ENCODE measurements around the gene PROM1. TPM values are rescaled to one million over a fixed set of nuclear protein-coding genes. Genes with fewer than 3 reads are reported as not detected.

PROM1 gene
- total RNA-seq = 10 to 100 TPM in 1 of 6 donors, 1 to 10 TPM in 5; 1.6 to 43.6 (median 4.3) TPM

GRCh38 chr4:16083241-16084191, at the start of gene PROM1:
TSS of gene PROM1 (minus strand) at chr4:16084023. CDS start at chr4:16075906, 8,117 bp downstream.
- 6 to 10% methylated on average over 18 to 38 of the region's 81 CpGs for WGBS, 2 donors
- Histone ChIP-seq H3K9me3 (no peaks in the 10 kb centered on the region), H3K36me3 (no peaks in the 10 kb centered on the region), H3K27ac (no peak within 1 kb of the TSS), H3K4me1 (peaks cover 18 to 27% (median 21%) of the 10 kb centered on the region in 4 donors), H3K27me3 (peaks cover 0 to 22% (median 11%) of the 10 kb centered on the region in 4 donors), H3K4me3 (peak within 1 kb of the TSS; percentile 31 to 47 (median 40))
- DNase-seq = peak in 1 of 2 donors; percentile 82
- ATAC-seq (ENCODE audit: low FRiP score in 2 of 2) = peak; percentile 60 to 71
- TF ChIP-seq POLR2AphosphoS5 (IDR thresholded peaks at IDR 0.05) = no peak
- TF ChIP-seq, protein P1, sequence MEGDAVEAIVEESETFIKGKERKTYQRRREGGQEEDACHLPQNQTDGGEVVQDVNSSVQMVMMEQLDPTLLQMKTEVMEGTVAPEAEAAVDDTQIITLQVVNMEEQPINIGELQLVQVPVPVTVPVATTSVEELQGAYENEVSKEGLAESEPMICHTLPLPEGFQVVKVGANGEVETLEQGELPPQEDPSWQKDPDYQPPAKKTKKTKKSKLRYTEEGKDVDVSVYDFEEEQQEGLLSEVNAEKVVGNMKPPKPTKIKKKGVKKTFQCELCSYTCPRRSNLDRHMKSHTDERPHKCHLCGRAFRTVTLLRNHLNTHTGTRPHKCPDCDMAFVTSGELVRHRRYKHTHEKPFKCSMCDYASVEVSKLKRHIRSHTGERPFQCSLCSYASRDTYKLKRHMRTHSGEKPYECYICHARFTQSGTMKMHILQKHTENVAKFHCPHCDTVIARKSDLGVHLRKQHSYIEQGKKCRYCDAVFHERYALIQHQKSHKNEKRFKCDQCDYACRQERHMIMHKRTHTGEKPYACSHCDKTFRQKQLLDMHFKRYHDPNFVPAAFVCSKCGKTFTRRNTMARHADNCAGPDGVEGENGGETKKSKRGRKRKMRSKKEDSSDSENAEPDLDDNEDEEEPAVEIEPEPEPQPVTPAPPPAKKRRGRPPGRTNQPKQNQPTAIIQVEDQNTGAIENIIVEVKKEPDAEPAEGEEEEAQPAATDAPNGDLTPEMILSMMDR (IDR thresholded peaks at IDR 0.05) = no peak
- no peak for TF ChIP-seq POLR2A (IDR thresholded peaks at IDR 0.05)
- TF ChIP-seq EP300 (IDR thresholded peaks at IDR 0.05) = no peak

- no peaks in the 10 kb centered on the region for H3K36me3 ChIP-seq
- no peak overlapping the region for H3K4me3 ChIP-seq
- 89 to 95% methylated on average over 1 of the region's 1 CpG for WGBS, 2 donors
- no peaks in the 10 kb centered on the region for H3K9me3 ChIP-seq
- no peaks in the 10 kb centered on the region for H3K27me3 ChIP-seq
- H3K4me1 ChIP-seq = no peaks in the 10 kb centered on the region
- no peak for TF ChIP-seq POLR2A (IDR thresholded peaks at IDR 0.05)
- no peak for TF ChIP-seq EP300 (IDR thresholded peaks at IDR 0.05)
- TF ChIP-seq POLR2AphosphoS5 (IDR thresholded peaks at IDR 0.05) = no peak
- TF ChIP-seq, protein P1 (IDR thresholded peaks at IDR 0.05) = no peak
- DNase-seq (no peak), ATAC-seq (ENCODE audit: low FRiP score in 2 of 2) (no peak)
- no peak overlapping the region for H3K27ac ChIP-seq
Measured at GRCh38 chr4:16133406-16133805, 49.6 kb upstream of the PROM1 start.

DNA sequence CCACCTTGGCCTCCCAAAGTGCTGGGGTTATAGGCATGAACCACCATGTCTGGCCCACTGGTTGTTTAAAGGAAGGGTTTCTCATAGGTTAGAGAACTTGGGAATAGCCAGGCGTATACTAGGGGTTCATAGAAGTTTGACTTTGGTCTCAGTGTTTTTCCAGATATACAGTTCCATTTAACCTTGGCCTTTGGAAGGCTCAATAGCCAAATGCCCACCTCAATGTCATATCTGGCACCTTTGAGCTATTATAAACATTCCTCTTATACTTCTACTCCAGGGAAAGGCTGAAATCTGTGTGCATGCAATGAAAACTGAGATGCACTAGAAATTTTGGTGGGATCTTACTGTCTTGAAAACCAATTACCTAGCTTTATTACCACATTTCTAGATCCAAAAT, 47.5 kb upstream of the PROM1 start:
- WGBS, 2 donors = 89 to 100% methylated on average over 1 of the region's 1 CpG
- Histone ChIP-seq H3K27me3 (no peaks in the 10 kb centered on the region), H3K4me1 (no peaks in the 10 kb centered on the region), H3K27ac (no peak overlapping the region), H3K36me3 (no peaks in the 10 kb centered on the region), H3K4me3 (no peak overlapping the region), H3K9me3 (no peaks in the 10 kb centered on the region)
- ATAC-seq (ENCODE audit: low FRiP score in 2 of 2) (no peak), DNase-seq (no peak)
- TF ChIP-seq POLR2A (IDR thresholded peaks at IDR 0.05) (no peak), POLR2AphosphoS5 (IDR thresholded peaks at IDR 0.05) (no peak), EP300 (IDR thresholded peaks at IDR 0.05) (no peak)
- TF ChIP-seq, protein P1 (IDR thresholded peaks at IDR 0.05) = no peak

DNA sequence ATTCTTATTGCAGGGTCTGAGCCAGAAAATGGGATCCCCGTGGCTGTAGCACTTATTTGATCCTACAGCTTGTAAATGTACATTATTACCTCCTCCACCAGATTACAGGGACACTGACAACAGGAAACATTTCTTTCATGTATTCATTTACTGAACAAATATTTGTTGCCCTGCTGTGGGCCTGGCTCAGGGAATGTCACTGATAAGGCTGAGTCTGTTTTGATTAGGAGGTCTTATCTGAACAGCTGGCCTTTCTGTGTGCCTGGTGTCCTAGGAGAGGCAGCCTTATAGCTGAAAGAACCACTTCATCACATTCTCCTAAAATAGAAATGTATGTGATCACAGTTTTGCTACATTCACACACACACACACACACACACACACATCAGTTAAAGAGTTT, 45.5 kb upstream of the PROM1 start:
- WGBS, 2 donors = 40 to 45% methylated on average over 1 of the region's 1 CpG
- Histone ChIP-seq H3K36me3 (no peaks in the 10 kb centered on the region), H3K9me3 (no peaks in the 10 kb centered on the region), H3K4me3 (no peak overlapping the region), H3K27ac (no peak overlapping the region), H3K27me3 (no peaks in the 10 kb centered on the region), H3K4me1 (no peaks in the 10 kb centered on the region)
- no peak for ATAC-seq (ENCODE audit: low FRiP score in 2 of 2)
- no peak for DNase-seq
- TF ChIP-seq, protein P1 (IDR thresholded peaks at IDR 0.05) = no peak
- TF ChIP-seq POLR2AphosphoS5 (IDR thresholded peaks at IDR 0.05) = no peak
- no peak for TF ChIP-seq EP300 (IDR thresholded peaks at IDR 0.05)
- TF ChIP-seq POLR2A (IDR thresholded peaks at IDR 0.05) = no peak
